ENCODE results near the gene PRIMA1.

DNA sequence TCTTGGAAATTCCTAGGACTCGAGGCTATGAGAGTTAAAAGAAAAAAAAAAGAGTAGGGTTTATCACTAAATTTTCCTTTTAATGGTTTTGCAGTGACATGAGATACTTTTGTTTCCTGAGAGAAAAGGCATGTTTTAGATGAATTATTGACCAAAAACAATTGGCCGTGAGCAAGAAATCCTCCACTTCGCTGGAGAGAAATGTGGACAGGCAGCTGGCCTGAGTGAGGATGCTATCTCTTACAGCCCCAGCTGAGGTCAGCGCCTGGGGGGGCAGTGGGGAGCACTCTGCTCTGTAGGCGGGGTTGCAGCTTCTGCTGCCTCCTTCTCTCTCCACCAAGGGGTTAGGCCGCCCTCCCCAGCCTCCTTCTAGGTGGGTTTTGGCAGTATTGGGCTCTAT lies 54.7 kb downstream of the PRIMA1 start:
- TF ChIP-seq CTCF (IDR thresholded peaks at IDR 0.05) (no peak), EZH2 (IDR thresholded peaks at IDR 0.05; ENCODE audit: borderline replicate concordance, insufficient read depth, low read depth, low read length, poor library complexity, severe bottlenecking) (no peak)
